Urinary bladder (tissue), 4 donors: ENCODE results near the gene EEFSEC. TPM values are rescaled to one million over a fixed set of nuclear protein-coding genes. Genes with fewer than 3 reads are reported as not detected.
A peak's percentile ranks its signal among the peaks of the same experiment; 100 is the strongest.

Experiments
- DNase-seq: peaks from one replicate; pipeline ENCODE4 v3.0.0-alpha.2; 2015; ENCODE audit errors: extremely low spot score
- H3K27ac ChIP-seq: one replicate; pipeline ENCODE4 v1.5.1; 2013; ENCODE audit warnings: low read depth, mild to moderate bottlenecking, moderate library complexity
- H3K36me3 ChIP-seq: one replicate; pipeline ENCODE4 v1.6.1; 2013; ENCODE audit warnings: mild to moderate bottlenecking, moderate library complexity; ENCODE audit not compliant: insufficient read depth
- H3K4me1 ChIP-seq: one replicate; pipeline ENCODE4 v1.6.1; 2013; ENCODE audit warnings: mild to moderate bottlenecking, moderate library complexity; ENCODE audit not compliant: insufficient read depth
- H3K4me3 ChIP-seq: one replicate; pipeline ENCODE4 v1.5.1; 2013; ENCODE audit warnings: low read depth, low read length
- WGBS: extraction: QIAGEN DNeasy Blood & Tissue Kit; methylation state at CpG from one replicate; pipeline ENCODE4 v1.1.7; 2013; 5-methylcytosine and 5-hydroxymethylcytosine counted together
- polyA plus RNA-seq: library from polyadenylated mRNA; stranded (reverse); fragments of 200-250 nt; gene quantifications from one replicate; pipeline ENCODE4 v1.2.3, GENCODE V29; 2013
- total RNA-seq: library from RNA; depleted of rRNA; stranded (reverse); fragments of >200 nt; gene quantifications from one replicate; pipeline ENCODE4 v1.2.3, GENCODE V29; 2014
- donor health status: healthy with polysubstance abuse.
- donor health status: healthy.

The EEFSEC gene, protein sequence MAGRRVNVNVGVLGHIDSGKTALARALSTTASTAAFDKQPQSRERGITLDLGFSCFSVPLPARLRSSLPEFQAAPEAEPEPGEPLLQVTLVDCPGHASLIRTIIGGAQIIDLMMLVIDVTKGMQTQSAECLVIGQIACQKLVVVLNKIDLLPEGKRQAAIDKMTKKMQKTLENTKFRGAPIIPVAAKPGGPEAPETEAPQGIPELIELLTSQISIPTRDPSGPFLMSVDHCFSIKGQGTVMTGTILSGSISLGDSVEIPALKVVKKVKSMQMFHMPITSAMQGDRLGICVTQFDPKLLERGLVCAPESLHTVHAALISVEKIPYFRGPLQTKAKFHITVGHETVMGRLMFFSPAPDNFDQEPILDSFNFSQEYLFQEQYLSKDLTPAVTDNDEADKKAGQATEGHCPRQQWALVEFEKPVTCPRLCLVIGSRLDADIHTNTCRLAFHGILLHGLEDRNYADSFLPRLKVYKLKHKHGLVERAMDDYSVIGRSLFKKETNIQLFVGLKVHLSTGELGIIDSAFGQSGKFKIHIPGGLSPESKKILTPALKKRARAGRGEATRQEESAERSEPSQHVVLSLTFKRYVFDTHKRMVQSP
- 4.2 TPM for total RNA-seq
- 18.5 TPM for polyA plus RNA-seq

DNA sequence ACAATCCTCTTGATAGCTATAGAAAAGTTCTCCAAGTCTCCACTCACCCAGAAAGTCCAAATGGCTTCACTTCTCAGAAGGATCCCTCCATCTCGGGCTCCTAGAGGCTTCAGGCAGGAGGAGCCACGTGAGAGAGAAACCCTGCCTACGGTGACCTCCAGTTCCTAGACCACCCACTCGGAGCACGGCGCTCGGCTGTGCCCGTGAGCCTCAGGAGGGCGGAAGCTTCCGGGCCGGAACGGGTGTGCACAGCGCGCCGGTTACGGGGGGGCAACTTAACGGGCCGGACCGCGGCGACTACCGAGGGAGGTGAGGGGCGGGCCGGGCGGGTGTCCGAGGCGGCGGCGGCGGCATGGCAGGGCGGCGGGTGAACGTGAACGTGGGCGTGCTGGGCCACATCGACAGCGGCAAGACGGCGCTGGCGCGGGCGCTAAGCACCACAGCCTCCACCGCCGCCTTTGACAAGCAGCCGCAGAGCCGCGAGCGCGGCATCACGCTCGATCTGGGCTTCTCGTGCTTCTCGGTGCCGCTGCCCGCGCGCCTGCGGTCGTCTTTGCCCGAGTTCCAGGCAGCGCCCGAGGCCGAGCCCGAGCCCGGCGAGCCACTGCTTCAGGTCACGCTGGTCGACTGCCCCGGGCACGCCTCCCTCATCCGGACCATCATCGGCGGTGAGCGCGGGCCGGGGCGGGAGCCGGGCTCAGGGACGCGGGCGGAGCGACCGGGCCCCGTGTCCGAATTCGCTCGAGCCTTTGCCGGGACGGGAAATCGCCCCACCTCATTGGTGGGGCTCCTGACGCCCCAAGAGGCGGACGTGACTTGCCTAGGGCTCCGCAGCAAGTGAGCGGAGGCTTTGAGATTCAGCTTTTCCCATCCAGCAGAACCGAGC is at the start of gene EEFSEC:
Gene EEFSEC (plus strand): TSS at position 326 of the 886 bp plus-strand sequence. CDS start 27 bp downstream, at position 353.
- Histone ChIP-seq H3K4me3 (peak within 1 kb of the TSS; percentile 98), H3K36me3 (no peaks in the 10 kb centered on the region), H3K4me1 (no peaks in the 10 kb centered on the region), H3K27ac (peak within 1 kb of the TSS; percentile 78)
- under 1% methylated on average over 96 of the region's 96 CpGs for WGBS
- no peak for DNase-seq

DNA sequence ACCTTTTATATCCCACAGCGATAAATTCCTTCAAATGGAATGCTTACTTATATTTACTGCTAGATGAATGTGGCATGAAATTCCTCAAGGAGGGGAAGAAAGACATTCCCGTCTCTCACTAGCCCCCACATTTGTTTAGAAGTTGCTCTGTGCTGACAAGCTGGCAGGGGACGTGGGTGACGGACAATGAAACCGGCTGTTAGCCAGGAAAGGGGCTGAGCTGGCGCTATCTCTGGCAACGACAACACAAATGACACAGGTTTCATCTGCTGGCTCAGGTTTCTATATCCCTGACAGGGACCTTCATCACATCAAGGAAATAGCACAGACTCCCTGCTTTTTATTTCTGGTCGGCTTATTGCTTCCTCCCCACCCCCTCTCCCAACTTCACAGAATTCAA is 45.4 kb upstream of the EEFSEC start:
- H3K36me3 ChIP-seq, result no peaks in the 10 kb centered on the region

DNA sequence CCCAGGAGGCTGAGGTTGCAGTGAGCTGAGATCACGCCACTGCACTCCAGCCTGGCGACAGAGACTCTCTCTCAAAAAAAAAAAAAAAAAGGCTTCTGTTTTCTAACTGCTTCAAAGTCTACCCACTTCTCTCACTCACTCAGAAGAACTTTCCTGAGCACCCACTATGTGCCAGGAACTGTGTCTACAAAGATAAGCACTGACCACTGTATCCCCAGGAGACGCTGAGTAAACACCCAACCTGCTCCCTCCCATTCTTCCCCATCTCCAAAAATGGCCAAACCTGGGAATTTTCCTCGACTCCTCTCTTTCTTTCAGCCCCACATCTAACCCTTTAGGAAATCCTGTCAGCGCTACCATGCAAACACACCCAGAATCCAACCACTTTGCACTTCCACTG is 42.1 kb upstream of the EEFSEC start:
- Histone ChIP-seq H3K36me3 (no peaks in the 10 kb centered on the region), H3K4me3 (no peak overlapping the region), H3K27ac (no peak overlapping the region), H3K4me1 (no peaks in the 10 kb centered on the region)
- no peak for DNase-seq
- WGBS, result 93% methylated on average over 5 of the region's 5 CpGs

More for the DNA sequence above, 45.4 kb upstream of the EEFSEC start:
- no peak for DNase-seq
- Histone ChIP-seq H3K27ac (no peak overlapping the region), H3K4me1 (no peaks in the 10 kb centered on the region), H3K4me3 (no peak overlapping the region)
- WGBS, result 70% methylated on average over 8 of the region's 8 CpGs

DNA sequence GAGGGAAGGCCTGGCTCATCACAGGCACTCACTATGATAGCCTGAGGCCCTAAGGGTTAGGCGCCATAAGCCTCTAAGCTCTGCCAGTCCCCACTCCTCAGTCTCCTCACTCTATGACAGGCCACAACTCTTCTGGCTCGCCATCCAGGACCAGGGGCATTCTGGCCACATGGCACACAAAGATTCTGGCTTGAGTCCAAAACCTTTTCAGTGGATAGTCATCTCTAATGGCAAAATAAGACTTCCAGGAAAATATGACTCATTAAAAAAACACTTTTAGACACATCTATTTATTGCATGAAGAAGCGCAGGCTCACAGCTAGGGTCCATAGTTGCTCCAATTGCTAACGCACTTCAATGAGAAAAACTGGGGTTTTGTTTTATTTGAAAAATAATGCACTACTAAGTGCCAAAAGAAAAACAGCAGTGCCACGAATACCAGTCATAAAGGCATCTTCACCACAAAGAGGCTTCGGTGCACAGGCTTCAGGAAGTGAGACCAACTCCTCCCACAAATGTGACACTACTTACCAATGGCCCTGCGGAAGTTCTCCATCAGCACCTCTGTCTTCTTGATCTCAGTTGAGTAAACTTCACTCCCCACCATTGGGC is 40.8 kb upstream of the EEFSEC start:
- no peak for DNase-seq
- Histone ChIP-seq H3K4me1 (no peaks in the 10 kb centered on the region), H3K36me3 (no peaks in the 10 kb centered on the region), H3K27ac (no peak overlapping the region), H3K4me3 (no peak overlapping the region)
- 83% methylated on average over 7 of the region's 7 CpGs for WGBS

DNA sequence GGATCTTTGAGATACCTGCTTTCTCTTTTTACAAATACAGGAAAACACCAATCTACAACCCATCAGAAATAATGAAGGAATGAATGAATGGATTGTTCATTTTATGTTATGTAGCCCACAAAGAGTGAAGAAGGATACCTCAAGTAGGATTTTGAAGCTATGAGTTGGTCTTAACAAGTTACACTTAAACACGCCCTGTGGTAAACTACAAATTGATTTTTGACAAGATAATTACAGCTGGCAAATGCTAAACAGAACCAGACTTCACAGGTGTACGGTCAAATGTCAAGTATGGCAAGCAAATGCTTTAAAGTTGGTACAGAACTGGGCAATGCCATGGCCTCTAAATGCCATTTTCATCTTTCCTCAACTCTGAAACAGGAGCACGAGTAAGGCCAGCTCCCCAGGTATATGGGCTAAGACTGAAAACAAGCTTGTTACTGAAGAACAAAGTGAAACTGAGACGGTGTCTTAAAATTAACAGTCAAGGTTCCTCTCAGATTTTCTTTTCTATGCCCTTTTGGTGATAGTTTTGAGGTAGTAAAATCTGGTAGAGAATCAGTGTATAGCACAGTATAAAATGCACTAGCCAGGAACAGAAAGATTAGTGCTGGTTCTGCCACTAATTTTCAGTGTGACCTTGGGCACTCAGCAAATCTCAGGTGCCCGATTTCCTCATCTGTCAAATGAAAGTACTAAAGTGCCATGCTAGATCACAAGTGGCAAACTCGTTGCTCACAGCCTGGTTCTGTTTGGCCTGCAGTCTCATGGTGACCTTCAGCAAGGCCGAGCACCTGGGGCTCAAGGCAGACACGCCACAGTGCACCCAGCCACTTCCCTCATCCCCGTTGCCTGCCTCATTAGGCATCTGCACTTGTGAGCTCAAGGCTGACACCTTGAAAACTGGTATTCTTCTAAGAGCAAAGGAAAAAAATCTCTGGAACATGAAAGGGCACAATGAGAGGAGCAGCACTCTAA is 39.2 kb upstream of the EEFSEC start:
- Histone ChIP-seq H3K4me3 (no peak overlapping the region), H3K27ac (no peak overlapping the region), H3K36me3 (no peaks in the 10 kb centered on the region), H3K4me1 (no peaks in the 10 kb centered on the region)
- no peak for DNase-seq
- WGBS, result 91% methylated on average over 9 of the region's 9 CpGs

DNA sequence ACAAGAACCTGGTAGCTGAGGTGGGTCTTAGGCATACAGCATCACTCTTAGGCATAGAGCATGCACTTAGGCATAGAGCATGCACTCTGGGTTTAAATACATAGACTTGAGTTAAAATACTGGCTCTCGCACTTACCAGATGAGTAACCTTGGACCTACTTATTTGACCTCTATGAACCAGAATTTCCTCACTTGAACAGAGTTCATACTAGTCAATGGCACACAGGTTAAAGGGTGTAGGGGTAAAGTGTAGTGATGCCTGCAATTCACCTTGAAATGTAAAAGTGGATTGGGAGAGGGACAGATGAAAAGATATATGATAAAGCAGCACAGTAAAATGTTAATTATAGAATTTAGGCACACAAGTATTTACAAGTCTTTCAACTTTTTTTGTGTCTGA is 31.3 kb upstream of the EEFSEC start:
- Histone ChIP-seq H3K36me3 (no peaks in the 10 kb centered on the region), H3K27ac (no peak overlapping the region), H3K4me3 (no peak overlapping the region), H3K4me1 (no peaks in the 10 kb centered on the region)
- DNase-seq, result no peak
- WGBS, result 97% methylated on average over 1 of the region's 1 CpG

DNA sequence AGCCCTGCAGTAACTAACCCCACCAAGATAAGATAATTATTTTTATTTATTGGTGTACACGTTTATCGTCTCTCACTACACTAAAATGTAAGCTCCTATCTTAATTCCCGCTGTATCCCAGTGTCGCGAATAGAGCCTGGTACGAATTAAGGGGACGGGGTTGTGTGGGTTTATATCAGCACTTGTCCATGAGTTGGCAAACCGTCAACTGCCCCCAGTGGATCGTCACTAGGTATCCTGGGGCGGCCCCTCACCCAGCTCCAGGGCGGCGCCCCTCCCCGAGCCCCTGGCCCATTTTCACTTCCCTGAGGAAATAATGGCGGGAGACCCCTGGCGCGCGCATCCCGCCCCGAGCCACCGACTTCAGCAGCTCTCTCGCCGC is 30.1 kb upstream of the EEFSEC start:
- Histone ChIP-seq H3K4me1 (no peaks in the 10 kb centered on the region), H3K27ac (no peak overlapping the region), H3K4me3 (peak overlapping the region; percentile 72), H3K36me3 (no peaks in the 10 kb centered on the region)
- no peak for DNase-seq
- under 1% methylated on average over 22 of the region's 22 CpGs for WGBS

DNA sequence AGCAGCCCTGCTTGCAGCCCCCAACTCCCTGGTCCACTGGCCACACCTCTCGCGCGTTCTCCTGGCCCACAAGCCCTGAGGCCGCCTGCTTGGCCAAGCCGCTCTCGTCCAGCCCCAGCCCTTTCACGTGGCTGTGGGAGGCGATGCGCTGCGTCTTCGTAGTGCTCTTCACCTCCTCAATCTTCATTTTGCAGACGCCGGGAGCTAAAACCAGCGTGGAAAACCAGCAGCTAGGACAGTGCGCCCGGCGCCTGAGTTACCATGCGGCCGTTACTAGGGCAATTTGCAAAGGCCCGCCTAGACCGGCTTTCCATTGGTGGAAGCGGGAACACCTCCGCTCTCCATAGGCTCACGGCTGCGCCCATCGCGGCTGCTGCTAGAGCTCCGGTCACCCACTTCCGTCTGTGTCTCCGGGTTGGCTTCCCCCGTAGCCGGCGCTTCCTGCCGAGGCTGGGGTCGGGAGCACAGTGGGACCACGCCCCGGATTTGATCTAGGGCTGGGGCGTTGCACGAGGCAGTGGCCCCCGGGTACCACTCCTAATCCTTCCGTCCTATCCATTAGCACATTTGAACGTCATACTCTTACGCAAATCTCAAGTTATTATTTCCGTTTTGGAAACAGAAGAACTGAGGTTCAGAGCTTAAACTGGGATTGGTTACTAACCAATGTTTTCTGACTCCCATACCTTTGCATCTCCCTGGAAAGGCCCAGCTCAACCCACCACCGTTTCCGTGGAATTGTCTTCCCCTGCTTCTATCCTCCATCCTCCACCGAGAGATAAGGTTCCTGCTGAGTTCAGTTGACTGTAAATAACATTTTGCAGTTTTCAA is 29.5 kb upstream of the EEFSEC start, which contains the start of gene RUVBL1:
Gene RUVBL1 (minus strand): TSS at position 275 of the 831 bp plus-strand sequence. CDS start 88 bp downstream, at position 187.
- 1% methylated on average over 47 of the region's 47 CpGs for WGBS
- no peaks in the 10 kb centered on the region for H3K36me3 ChIP-seq
- no peak within 1 kb of the TSS for H3K27ac ChIP-seq
- peak within 1 kb of the TSS; percentile 72 for H3K4me3 ChIP-seq
- peak; percentile 95 for DNase-seq
- no peaks in the 10 kb centered on the region for H3K4me1 ChIP-seq

DNA sequence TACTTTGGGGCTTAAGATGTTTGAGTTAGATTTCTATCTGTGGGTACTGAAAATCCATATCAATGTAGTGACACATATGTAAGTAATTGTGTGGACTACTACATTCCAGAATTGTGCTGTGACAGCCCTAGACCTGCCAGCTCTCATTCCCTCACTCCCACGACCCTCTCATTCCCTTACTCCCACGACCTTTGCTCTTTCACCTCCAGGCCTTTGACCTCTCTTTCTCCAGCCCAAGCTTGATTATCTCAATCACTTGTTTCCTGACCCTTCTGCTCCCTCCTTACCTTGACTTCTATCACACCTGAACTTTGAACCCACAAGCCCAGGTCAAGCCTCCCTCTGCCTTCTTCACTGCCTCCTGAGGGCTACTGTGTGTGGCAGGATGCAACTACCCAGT is 26.0 kb upstream of the EEFSEC start:
- Histone ChIP-seq H3K27ac (no peak overlapping the region), H3K4me3 (no peak overlapping the region), H3K36me3 (no peaks in the 10 kb centered on the region), H3K4me1 (no peaks in the 10 kb centered on the region)
- DNase-seq, result no peak
- 51% methylated on average over 2 of the region's 2 CpGs for WGBS

DNA sequence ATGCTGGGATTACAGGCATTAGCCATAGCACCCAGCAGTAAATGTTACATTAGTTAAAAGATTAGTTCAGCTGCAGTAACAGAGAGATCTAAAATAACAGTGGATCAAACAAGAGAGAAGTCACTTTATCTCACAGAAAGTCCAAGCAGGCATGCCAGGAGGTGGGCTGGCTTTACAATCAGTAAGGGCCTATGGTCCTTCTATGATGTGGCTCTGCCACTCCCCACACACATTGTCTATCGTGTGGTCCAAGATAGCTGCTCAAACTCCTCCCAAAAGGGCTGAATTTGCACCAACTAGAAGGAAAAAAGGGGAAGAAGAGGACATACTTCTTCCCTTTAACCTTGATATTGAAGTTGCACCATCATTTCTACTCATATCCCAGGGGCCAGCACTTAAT is 25.0 kb upstream of the EEFSEC start:
- DNase-seq, result no peak
- H3K36me3 ChIP-seq, result no peaks in the 10 kb centered on the region
- 40% methylated on average over 1 of the region's 1 CpG for WGBS
- H3K4me3 ChIP-seq, result no peak overlapping the region
- H3K4me1 ChIP-seq, result no peaks in the 10 kb centered on the region
- H3K27ac ChIP-seq, result no peak overlapping the region

DNA sequence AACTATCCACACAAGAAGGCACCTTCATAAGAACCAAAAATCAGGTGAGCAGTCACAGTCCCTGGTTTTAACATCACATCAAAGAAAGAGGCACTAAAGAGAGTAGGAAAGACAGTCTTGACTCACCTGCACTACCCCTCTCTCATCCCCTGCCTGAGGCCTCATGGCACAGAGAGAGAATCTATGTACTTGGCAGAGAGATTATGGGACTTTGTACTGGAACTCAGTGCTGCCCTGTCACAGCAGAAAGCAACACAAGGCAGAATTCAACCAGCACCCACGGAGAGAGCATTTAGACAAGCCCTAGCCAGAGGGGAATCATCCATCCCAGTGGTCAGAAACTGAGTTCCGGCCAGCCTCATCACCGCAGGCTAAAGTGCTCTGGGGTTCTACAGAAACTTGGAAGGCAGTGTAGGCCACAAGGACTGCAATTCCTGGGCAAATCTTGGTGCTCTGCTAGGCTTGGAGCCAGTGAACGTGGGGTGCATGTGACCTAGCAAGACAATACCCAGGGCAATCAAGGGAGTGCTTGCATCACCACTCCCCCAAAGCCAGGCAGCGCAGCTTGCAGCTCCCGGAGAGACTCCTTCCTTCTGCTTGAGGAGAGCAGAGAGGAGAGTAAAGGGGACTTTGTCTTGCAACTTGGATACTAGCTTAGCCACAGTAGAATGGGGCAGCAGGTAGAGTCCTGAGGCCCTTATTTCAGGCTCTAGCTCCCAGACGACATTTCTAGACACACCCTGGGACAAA is 21.2 kb upstream of the EEFSEC start:
- no peaks in the 10 kb centered on the region for H3K4me1 ChIP-seq
- 81% methylated on average over 7 of the region's 7 CpGs for WGBS

More for the DNA sequence above, 21.2 kb upstream of the EEFSEC start:
- DNase-seq, result no peak
- Histone ChIP-seq H3K27ac (no peak overlapping the region), H3K4me3 (no peak overlapping the region), H3K36me3 (no peaks in the 10 kb centered on the region)
